ENCODE results near the gene LPCAT3.

LPCAT3 gene

GRCh38 chr12:6952863-6953441 lies 65.3 kb downstream of the LPCAT3 start:
- H3K4me3 ChIP-seq (ENCODE audit: low read length) = peak overlapping the region; percentile 73

GRCh38 chr12:6952121-6952862 lies 66.0 kb downstream of the LPCAT3 start:
- Histone ChIP-seq H3F3A (ENCODE audit: control insufficient read depth, insufficient read depth) (no peaks in the 10 kb centered on the region), H4K20me1 (ENCODE audit: control insufficient read depth, insufficient read depth, low read depth, low read length) (peaks cover 10% of the 10 kb centered on the region; the same call in 1 of the 2 replicates), H3K9me2 (replicated peaks; ENCODE audit: control insufficient read depth, low read length) (no peaks in the 10 kb centered on the region), H3K27me3 (ENCODE audit: control insufficient read depth, low read length) (peaks cover 67% of the 10 kb centered on the region), H3K27ac (ENCODE audit: low read depth, low read length) (peak overlapping the region; percentile 74; the same call in 1 of the 2 replicates), H3K36me3 (ENCODE audit: control insufficient read depth, low read length) (no peaks in the 10 kb centered on the region), H3K79me2 (ENCODE audit: control insufficient read depth, low read length) (no peaks in the 10 kb centered on the region), H3K9me3 (ENCODE audit: control insufficient read depth, insufficient read depth, low read length) (no peaks in the 10 kb centered on the region), H3K4me2 (ENCODE audit: low read length) (peak overlapping the region; percentile 98), H3K4me1 (ENCODE audit: control insufficient read depth, low read length) (peaks cover 75% of the 10 kb centered on the region), H3K4me3 (ENCODE audit: low read length) (peak overlapping the region; percentile 73)
- no peak for TF ChIP-seq EZH2phosphoT487 (IDR thresholded peaks at IDR 0.05; ENCODE audit: borderline replicate concordance, low read length)
- no peak for TF ChIP-seq CTCF (IDR thresholded peaks at IDR 0.05; ENCODE audit: low read depth, low read length, poor library complexity, severe bottlenecking)

More at GRCh38 chr12:6952863-6953441, 65.3 kb downstream of the LPCAT3 start:
- Histone ChIP-seq H3K9me2 (replicated peaks; ENCODE audit: control insufficient read depth, low read length) (no peaks in the 10 kb centered on the region), H3K9me3 (ENCODE audit: control insufficient read depth, insufficient read depth, low read length) (no peaks in the 10 kb centered on the region), H4K20me1 (ENCODE audit: control insufficient read depth, insufficient read depth, low read depth, low read length) (peaks cover 10% of the 10 kb centered on the region; the same call in 1 of the 2 replicates), H3K36me3 (ENCODE audit: control insufficient read depth, low read length) (no peaks in the 10 kb centered on the region), H3F3A (ENCODE audit: control insufficient read depth, insufficient read depth) (no peaks in the 10 kb centered on the region), H3K27me3 (ENCODE audit: control insufficient read depth, low read length) (peaks cover 69% of the 10 kb centered on the region), H3K27ac (ENCODE audit: low read depth, low read length) (peak overlapping the region; percentile 74), H3K4me1 (ENCODE audit: control insufficient read depth, low read length) (peaks cover 74% of the 10 kb centered on the region), H3K4me2 (ENCODE audit: low read length) (peak overlapping the region; percentile 98), H3K79me2 (ENCODE audit: control insufficient read depth, low read length) (no peaks in the 10 kb centered on the region)
- TF ChIP-seq EZH2phosphoT487 (IDR thresholded peaks at IDR 0.05; ENCODE audit: borderline replicate concordance, low read length) (no peak), CTCF (IDR thresholded peaks at IDR 0.05; ENCODE audit: low read depth, low read length, poor library complexity, severe bottlenecking) (no peak)

GRCh38 chr12:6951551-6952120 lies 66.6 kb downstream of the LPCAT3 start:
- H3K27ac ChIP-seq (ENCODE audit: low read depth, low read length) = no peak overlapping the region
- peaks cover 10% of the 10 kb centered on the region; the same call in 1 of the 2 replicates for H4K20me1 ChIP-seq (ENCODE audit: control insufficient read depth, insufficient read depth, low read depth, low read length)
- TF ChIP-seq EZH2phosphoT487 (IDR thresholded peaks at IDR 0.05; ENCODE audit: borderline replicate concordance, low read length) (no peak), CTCF (IDR thresholded peaks at IDR 0.05; ENCODE audit: low read depth, low read length, poor library complexity, severe bottlenecking) (no peak)
- H3K4me3 ChIP-seq (ENCODE audit: low read length) = peak overlapping the region; percentile 73
- peak overlapping the region; percentile 98 for H3K4me2 ChIP-seq (ENCODE audit: low read length)
- no peaks in the 10 kb centered on the region for H3K9me2 ChIP-seq (replicated peaks; ENCODE audit: control insufficient read depth, low read length)
- H3F3A ChIP-seq (ENCODE audit: control insufficient read depth, insufficient read depth) = peaks cover 5% of the 10 kb centered on the region
- H3K9me3 ChIP-seq (ENCODE audit: control insufficient read depth, insufficient read depth, low read length) = no peaks in the 10 kb centered on the region
- H3K36me3 ChIP-seq (ENCODE audit: control insufficient read depth, low read length) = no peaks in the 10 kb centered on the region
- peaks cover 60% of the 10 kb centered on the region for H3K27me3 ChIP-seq (ENCODE audit: control insufficient read depth, low read length)
- H3K79me2 ChIP-seq (ENCODE audit: control insufficient read depth, low read length) = no peaks in the 10 kb centered on the region
- peaks cover 79% of the 10 kb centered on the region for H3K4me1 ChIP-seq (ENCODE audit: control insufficient read depth, low read length)

All from DOHH2 (cell line).